ENCODE data around the gene MISP.
A peak's percentile ranks its signal among the peaks of the same experiment; 100 is the strongest.

Gene MISP

DNA sequence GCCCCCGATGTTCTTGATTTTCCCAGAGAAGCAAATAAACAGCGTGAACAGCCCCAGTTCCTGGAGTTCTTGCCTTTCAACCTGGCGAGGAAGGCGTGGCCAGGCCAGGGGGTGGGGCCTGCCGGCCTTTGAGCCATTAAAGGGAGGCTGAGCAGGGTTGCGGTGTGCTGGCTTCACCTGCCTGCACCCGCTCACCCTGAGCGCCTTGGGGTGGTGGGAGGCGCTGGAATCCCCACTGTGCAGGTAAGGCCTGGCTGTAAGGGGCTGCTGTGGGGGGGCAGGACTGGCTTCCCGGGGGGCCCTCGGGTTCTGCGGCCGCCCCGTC lies 2.7 kb upstream of the MISP start:
- no peak for DNase-seq

DNA sequence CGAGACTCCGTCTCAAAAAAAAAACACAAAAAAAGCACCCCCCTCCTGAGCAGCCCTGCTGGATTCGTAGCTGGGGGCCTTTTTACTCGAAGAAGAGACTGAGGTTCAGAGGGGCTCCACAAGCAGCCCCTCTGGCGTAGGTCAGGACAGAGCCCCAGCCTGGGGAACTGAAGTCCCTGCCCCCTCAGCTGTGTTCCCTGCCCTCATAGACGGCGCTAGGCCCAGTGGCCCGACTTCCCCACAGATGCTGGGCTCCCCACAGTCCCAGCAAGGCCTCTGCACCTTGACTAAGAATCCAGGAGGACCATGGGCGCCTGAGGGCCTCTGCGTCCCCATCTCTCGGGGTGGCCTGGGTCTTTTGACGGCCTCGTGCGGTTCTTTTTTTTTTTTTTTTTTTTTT lies 1.1 kb upstream of the MISP start:
- DNase-seq: no peak

DNA sequence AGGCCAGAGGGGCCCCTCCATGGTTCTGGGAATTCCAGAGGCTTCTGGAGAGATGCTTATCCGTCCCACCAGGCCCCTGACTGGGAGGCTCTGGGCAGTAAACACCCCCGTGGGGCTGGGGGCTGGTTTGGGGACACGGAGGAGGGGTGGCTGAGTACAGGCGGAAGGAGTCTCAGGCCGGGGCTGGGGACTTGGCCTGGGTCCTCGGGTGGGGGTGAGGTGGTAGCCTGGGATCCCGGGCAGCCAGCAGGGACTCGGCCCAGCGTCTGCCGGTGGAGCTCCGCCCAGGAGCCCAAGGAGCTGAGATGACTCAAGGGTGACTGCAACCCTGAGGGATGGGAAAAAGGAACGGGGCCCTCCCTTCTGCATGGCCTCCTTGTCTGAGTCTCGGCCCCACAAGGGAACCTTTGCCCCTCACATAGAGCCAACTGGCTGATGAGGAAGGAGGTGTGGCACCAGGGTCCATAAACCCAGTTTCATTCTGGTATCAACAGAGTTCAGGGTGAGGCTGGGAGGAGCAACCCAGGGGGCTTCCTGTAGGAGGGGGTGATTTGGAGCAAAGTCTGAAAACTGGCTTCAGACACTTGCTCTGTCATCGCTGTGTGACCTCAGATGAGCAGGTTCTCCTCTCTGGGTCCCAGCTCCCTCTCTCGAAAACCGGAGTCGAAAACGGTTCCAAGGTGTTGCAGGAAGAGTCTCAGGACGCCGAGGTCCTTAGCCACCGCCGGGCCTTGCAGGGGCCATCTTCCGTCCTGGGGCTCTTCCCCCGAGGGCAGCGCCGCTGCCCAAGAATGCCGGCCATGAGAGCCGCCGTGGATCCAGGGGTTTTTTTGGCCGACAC lies 809 bp downstream of the MISP start:
- DNase-seq: no peak

DNA sequence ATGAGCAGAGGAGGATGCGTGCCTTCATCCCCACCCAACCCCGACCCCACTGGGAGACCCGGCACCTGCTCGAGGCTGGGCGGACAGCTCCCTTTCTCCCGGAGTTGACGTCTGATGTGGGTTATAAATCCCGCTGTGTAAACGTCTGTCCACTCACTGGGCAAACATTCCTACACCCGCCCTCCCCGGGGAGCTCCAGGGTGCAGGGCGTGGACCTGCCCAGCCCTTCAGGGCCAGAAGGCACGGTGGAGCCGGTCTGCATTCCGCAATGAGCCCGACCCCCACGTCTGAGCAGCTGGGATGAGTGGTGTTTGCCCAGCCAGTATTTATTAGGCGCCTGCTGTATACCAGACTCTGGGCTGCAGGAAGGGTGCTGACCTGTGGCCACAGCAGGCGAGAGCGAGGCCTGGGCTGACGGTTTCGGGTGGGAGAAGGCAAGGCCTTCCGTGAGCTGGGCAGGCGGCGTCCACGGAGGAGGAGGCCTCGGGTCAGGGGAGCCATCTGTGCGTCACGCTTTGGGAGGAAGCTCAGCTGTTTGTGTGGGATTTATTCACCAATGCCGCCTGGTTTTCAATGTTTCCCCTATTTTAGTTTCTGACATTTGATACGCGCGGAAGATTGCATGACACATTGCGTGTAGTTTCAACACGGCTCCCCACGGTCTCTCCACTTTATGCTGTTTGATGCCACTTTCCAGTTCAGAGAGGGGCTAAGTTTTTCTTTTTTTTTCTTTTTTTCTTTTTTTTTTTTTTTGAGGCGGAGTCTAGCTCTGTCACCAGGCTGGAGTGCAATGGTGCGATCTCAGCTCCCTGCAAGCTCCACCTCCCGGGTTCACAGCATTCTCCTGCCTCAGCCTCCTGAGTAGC lies 2.0 kb downstream of the MISP start:
- no peak for DNase-seq

DNA sequence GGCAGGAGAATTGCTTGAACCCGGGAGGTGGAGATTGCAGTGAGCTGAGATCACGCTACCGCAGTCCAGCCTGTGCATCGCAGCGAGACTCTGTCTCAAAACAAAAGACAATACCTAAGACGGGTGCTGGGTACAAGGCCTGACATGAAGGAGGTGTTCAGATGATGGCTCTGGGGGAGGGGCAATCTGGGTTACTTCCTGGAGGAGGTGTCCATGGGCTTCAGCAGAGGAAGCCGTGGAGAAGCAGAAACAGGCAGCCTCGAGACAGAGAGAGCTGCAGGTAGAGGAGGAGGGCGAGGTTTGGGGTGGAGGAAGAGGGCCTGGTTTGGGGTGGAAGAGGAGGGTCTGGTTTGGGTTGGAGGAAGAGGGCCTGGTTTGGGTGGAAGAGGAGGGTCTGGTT lies 3.6 kb downstream of the MISP start:
- DNase-seq: no peak

DNA sequence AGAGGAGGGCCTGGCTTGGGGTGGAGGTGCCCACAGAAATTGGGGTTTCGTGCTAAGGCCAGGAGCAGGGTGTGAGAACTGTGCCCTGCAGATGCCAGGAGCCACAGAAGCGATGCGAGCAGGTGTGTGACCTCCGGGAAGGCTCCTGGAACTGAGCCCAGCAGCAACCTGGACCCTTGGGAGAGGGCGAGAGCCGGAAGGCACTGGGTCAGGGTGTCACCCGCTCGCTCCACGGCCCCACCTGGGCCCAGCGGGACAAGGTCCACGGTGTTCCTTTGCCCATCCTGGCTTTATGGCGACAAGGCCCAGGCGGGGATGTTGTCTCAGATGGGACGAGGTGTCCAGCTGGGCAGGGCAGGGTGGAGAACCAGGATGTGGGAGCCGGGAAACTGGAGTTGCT lies 4.2 kb downstream of the MISP start:
- DNase-seq: no peak

DNA sequence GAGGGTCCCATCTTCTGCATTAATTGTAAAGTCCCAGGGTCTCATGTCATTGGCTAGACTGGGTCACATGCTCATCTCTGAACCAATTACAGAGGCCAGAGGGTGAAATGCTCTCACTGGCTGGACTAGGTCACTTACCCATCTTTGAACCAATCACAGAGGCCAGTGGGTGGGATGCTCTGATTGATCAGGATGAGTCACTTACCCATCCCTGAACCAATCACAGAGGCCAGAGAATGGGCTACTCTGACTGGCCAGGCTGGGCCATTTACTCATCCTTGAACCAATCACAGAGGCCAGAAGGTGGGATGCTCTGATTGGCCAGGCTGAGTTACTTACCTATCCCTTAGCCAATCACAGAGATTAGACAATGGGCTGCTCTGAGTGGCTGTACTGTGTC lies 5.3 kb downstream of the MISP start:
- DNase-seq: peak; percentile 25 to 27

DNA sequence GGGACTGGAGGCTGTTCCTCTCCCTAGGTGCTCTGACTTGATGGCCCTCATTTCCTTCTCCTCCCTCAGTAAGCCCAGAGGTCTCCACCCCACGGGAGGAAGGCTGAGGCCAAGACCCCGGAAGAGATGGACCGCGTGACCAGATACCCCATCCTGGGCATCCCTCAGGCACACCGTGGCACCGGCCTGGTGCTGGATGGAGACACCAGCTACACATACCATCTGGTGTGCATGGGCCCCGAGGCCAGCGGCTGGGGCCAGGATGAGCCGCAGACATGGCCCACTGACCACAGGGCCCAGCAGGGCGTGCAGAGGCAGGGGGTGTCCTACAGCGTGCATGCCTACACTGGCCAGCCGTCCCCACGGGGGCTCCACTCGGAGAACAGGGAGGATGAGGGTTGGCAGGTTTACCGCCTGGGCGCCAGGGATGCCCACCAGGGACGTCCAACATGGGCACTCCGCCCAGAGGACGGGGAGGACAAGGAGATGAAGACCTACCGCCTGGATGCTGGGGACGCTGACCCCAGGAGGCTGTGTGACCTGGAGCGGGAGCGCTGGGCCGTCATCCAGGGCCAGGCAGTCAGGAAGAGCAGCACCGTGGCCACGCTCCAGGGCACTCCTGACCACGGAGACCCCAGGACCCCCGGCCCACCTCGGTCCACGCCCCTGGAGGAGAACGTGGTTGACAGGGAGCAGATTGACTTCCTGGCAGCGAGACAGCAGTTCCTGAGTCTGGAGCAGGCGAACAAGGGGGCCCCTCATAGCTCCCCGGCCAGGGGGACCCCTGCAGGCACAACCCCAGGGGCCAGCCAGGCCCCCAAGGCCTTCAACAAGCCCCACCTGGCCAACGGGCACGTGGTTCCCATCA lies 6.1 kb downstream of the MISP start:
- no peak for DNase-seq

DNA sequence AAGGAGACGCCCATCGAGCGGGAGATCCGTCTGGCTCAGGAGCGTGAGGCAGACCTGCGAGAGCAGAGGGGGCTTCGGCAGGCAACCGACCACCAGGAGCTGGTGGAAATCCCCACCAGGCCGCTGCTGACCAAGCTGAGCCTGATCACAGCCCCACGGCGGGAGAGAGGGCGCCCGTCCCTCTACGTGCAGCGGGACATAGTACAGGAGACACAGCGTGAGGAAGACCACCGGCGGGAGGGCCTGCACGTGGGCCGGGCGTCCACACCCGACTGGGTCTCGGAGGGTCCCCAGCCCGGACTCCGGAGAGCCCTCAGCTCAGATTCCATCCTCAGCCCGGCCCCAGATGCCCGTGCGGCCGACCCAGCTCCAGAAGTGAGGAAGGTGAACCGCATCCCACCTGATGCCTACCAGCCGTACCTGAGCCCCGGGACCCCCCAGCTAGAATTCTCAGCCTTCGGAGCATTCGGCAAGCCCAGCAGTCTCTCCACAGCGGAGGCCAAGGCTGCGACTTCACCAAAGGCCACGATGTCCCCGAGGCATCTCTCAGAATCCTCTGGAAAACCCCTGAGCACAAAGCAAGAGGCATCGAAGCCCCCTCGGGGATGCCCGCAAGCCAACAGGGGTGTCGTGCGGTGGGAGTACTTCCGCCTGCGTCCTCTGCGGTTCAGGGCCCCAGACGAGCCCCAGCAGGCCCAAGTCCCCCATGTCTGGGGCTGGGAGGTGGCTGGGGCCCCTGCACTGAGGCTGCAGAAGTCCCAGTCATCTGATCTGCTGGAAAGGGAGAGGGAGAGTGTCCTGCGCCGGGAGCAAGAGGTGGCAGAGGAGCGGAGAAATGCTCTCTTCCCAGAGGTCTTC lies 7.1 kb downstream of the MISP start:
- no peak for DNase-seq

DNA sequence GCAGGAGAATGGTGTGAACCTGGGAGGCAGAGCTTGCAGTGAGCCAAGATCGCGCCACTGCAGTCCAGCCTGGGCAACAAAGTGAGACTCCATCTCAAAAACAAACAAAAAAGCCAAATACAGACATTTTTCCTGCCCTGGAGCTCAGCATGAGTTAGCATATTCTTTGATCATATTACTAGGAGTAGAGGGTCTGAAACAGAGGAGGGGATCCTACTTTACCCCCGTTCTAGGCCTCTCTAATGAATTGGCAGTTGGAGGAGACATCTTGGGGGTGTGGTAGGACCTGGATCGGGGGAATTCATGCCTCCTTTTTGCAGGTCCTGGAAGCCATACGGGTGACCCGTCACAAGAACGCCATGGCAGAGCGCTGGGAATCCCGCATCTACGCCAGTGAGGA lies 12.3 kb downstream of the MISP start:
- no peak for DNase-seq

DNA sequence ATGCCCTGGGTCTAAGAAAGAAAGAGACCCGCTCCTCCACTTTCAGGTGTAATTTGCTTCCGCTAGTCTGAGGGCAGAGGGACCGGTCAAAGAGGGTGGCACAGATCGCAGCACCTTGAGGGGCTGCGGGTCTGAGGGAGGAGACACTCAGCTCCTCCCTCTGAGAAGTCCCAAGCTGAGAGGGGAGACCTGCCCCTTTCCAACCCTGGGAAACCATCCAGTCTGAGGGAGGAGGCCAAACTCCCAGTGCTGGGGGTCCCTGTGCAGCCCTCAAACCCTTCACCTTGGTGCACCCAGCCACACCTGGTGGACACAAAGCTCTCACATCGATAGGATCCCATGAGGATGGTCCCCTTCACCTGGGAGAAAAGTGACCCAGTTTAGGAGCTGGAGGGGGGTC lies 13.0 kb downstream of the MISP start:
- DNase-seq: no peak

DNA sequence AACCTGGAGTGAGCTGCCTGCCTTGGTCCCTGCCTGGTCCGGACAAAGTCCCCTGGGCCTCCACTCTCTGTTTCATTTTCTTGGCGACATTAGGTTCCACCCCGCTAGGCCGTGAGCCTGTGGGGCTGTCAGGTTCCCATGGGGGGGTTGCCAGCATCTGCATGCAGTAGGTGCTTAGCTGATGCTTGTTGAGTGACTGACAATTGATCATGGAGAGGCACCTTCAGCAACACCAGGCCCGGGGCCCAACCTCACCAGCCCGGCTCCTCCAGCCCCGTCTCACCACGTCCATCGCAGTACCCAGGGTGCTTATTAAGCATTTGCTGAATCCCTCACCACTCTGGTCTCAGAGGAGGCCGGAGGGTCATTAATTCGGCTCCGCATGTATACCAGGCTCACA lies 13.4 kb downstream of the MISP start:
- DNase-seq: no peak

DNA sequence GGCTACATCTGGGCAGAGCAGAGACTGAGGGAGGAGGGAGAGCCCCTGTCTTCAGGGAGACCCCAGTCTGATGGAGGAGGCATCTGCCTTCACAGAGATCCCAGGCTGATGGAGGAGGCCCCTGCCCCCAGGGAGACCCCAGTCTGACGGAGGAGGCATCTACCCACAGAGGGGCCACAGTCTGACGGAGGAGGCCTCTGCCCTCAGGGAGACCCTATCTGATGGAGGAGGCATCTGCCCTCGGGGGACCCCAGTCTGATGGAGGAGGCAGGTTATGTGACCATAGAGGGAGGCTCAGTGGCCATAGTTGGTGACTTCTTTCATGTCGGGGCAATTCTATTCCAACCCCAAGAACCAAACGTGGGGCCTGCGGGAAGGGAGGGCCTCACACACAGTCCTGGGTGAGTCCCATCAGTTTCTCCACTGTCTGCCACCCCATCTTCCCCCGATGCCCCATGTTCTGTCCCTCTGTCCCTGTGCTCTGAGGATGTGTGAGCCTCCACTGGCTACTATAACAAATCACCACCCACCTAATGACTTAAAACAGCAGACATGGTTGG lies 14.3 kb downstream of the MISP start:
- DNase-seq: no peak

DNA sequence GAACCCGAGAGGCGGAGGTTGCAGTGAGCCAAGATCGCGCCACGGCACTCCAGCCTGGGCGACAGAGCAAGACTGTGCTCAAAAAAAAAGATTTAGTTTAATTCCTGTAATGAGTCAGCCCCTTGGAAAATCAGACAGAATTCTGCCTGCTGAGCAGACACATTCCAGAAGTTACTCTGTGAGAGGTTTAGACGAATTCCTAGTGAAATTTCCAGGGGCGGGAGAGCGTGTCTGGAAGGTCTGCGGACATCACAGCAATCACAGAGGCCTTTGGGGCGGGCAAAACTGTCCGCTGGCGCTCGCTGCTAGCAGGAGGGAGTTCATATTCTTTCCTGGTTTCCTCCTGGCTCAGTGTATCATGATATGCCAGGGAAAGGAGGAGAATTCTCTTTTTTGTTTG lies 17.5 kb downstream of the MISP start:
- DNase-seq: no peak

DNA sequence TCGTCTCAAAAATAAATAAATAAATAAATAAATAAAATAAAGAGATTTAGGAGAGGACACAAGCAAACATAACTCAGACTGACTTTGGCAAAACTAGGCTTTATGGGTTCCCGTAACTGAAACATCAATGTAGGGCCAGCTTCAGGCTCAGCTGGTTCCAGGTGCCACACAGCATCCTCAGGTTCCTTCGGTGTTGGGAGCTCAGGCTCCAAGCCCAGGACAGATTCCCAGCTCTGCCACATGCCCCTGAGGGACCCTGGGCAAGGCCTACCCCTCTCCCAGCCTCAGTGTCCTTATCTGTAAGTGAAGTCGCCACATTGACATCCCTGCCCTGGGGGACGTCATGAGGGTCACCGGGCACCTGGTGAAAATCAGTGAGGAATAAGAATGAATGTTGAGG lies 18.7 kb downstream of the MISP start:
- DNase-seq: no peak

DNA sequence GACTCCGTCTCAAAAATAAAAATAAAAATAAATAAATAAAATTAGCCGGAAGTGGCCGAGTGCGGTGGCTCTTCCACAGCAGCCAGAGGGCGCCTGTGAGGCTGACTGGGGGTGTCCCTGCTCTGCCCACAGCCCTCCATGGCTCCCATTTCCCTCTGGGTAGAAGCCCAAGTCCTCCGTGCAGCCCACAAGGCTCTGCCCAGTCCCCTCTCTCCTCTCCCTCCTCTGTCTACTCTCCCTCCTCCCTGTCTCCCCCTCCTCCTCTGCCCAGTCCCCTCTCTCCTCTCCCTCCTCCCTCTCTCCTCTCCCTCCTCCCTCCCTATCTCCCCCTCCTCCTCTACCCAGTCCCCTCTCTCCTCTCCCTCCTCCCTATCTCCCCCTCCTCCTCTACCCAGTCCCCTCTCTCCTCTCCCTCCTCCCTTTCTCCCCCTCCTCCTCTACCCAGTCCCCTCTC lies 20.4 kb downstream of the MISP start:
- DNase-seq: peak in 1 of 2 donors; percentile 46

DNA sequence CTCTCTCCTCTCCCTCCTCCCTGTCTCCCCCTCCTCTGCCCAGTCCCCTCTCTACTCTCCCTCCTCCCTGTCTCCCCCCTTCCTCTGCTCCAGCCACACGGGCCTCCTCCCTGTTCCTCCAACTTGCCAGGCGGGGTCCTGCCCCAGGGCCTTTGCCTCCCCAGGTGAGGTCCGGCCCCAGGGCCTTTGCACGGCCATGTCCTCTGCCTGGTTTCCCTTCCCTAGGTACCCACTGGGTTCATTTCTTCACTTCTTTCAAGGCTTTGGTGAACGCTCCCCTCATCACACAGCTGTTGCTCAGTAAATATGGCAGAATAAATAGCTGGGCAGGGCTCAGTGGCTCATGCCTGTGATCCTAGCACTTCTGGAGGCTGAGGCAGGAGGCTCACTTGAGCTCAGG lies 21.2 kb downstream of the MISP start:
- DNase-seq: no peak

DNA sequence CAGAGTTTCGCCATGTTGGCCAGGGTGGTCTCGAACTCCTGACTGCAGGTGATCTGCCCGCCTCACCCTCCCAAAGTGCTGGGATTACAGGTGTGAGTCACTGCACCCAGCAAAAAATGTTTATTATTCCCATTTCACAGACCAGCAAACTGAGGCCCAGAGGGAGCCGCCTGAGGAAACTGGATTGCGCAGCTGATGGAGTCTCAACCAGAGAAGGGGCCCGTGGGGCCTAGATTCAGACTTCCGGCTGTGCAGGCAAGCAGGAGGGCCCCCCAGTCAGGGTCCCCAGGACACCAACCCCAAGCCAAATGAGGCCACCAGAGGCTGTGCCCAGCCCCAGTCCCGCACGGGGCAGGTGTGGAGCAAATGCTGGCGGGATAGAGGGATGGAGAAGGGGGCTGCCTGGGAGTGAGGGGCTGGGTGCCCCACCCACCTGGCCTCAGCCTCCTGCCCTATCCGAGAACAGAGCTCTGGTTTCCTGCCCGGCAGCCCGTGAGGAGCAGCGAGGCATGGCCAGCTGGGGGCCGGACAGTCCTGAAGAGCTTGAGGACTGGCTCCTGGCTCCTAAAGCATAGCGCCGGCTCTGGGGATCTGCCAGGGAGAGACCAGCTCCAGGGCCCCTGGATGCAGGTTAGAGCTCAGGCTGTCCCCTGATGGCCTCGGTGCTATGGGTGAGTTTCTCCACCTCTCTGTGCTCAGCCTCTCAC lies 22.0 kb downstream of the MISP start:
- no peak for DNase-seq

DNA sequence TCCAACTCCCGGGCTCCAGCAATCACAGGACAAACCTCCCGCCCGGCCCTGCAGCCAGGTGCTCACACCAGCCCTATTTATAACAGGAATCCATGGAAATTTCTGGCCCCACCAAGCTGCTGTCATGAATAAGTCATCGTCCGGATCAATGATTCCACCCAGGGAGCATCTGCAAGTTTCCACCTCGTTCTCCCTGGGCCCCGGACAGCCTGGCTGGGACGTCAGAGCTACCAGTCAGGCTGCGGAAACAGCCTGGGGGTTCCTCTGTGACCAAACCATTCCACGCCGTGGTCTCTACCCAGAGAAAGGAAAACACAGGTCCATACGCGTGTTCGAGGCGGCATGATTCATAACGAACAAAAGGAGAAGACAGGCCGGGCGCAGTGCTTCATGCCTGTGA lies 25.6 kb downstream of the MISP start:
- DNase-seq: no peak

DNA sequence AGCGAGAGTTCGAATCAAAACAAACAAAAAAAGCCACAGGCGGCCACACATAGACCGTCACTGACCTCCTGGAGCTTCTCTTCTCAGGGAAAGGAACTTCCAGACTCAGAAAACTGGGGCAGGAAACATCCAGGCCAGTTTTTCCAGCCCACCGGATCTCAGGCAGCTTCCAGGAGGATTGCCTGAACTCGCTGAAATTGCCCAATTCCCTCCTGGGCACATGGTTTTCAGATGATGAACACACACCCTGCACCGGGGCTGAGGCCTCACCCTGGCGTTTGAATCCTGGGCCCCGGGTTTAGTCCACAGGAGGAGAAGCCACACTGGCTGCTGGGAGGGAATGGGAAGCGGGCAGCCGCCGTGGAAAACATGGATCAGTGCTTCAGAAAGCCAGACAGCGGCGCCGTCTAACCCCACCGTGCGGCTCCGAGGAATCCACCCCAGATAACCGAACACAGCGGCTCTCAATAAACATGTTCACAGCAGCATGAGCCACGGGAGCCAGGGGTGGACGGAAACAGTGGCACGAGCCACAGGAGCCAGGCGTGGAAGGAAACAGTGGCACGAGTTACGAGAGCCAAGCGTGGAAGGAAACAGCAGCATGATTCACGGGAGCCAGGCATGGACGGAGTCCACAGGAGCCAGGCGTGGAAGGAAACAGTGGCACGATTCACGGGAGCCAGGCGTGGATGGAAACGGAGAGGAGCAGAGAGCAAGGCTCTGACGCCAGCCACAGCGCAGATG lies 28.2 kb downstream of the MISP start:
- DNase-seq: no peak

DNA sequence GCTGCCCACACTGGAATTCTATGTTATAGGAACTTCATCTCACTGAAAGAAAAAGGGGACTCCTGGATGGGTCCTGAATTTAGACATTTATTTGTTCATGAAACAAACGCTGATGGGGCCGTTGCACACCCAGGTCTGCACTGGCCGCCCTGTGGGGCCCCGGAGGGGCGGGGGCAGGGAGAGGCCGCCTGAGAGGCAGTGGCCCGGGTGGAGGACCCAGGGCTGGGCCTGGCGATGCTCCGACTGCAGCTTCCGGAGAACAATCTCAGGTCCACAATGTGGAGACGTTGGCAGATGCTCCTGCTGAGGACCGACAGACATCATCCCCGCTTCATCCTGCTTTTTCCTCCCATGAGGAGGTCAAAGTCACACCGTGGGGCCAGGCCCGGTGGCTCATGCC lies 30.0 kb downstream of the MISP start:
- no peak for DNase-seq
